HEK293T (cell line): ENCODE measurements around the gene CELF6.
"Not testable (repeated sequence)": the region's sequence is repeated elsewhere in the genome, so short reads cannot be mapped to it uniquely, and the experiment has no call there.

Experiments used
- CTCF ChIA-PET: fragments of 350-600 bp; formaldehyde crosslinking; extraction: SDS; loops from one replicate; lab custom pipeline; 2021; ENCODE audit warnings: antibody characterized with exemption, inconsistent platforms; lab: Yijun Ruan, JAX
- POLR2A ChIA-PET: fragments of 350-600 bp; formaldehyde crosslinking; extraction: SDS; loops from one replicate; lab custom pipeline; 2020; ENCODE audit warnings: antibody characterized with exemption, inconsistent platforms; lab: Yijun Ruan, JAX
- DNase-seq: peaks from one replicate; pipeline ENCODE4 v3.0.0; 2012; ENCODE audit warnings: mixed read lengths; ENCODE audit errors: extremely low spot score
- ARNT ChIP-seq: fragments of 450-650 bp; IDR thresholded peaks from 2 replicates; pipeline ENCODE4 v1.6.1; 2017; ENCODE audit warnings: mild to moderate bottlenecking
- BHLHE40 ChIP-seq: fragments of 450-650 bp; IDR thresholded peaks from 2 replicates; pipeline ENCODE4 v1.6.1; 2016; ENCODE audit warnings: mild to moderate bottlenecking, moderate library complexity, borderline replicate concordance
- CTBP1 ChIP-seq: fragments of 450-650 bp; IDR thresholded peaks from 2 replicates; pipeline ENCODE4 v1.6.1; 2016; ENCODE audit warnings: borderline replicate concordance
- ELF4 ChIP-seq: fragments of 450-650 bp; IDR thresholded peaks from 2 replicates; pipeline ENCODE4 v1.6.1; 2017; ENCODE audit warnings: antibody characterized with exemption
- FOXA1 ChIP-seq: fragments of 450-650 bp; IDR thresholded peaks from 2 replicates; pipeline ENCODE4 v1.6.1; 2016; ENCODE audit warnings: mild to moderate bottlenecking
- FOXK2 ChIP-seq: fragments of 450-650 bp; IDR thresholded peaks from 2 replicates; pipeline ENCODE4 v1.6.1; 2016; ENCODE audit warnings: mild to moderate bottlenecking
- FOXM1 ChIP-seq: fragments of 450-650 bp; IDR thresholded peaks from 2 replicates; pipeline ENCODE4 v1.6.1; 2017; ENCODE audit warnings: mild to moderate bottlenecking, borderline replicate concordance
- HDGF ChIP-seq: fragments of 450-650 bp; IDR thresholded peaks from 2 replicates; pipeline ENCODE4 v1.6.1; 2017; ENCODE audit warnings: antibody characterized with exemption, borderline replicate concordance
- L3MBTL2 ChIP-seq: fragments of 450-650 bp; conservative IDR thresholded peaks from 2 replicates; pipeline ENCODE4 v1.6.1; 2016; ENCODE audit warnings: mild to moderate bottlenecking
- LEF1 ChIP-seq: fragments of 450-650 bp; IDR thresholded peaks from 2 replicates; pipeline ENCODE4 v1.6.1; 2017; ENCODE audit warnings: mild to moderate bottlenecking, borderline replicate concordance
- NFRKB ChIP-seq: fragments of 450-650 bp; IDR thresholded peaks from 2 replicates; pipeline ENCODE4 v1.6.1; 2016; ENCODE audit warnings: mild to moderate bottlenecking, moderate library complexity
- PKNOX1 ChIP-seq: fragments of 450-650 bp; IDR thresholded peaks from 2 replicates; pipeline ENCODE4 v1.6.1; 2016
- SP1 ChIP-seq: fragments of 450-650 bp; IDR thresholded peaks from 2 replicates; pipeline ENCODE4 v1.6.1; 2017
- SUZ12 ChIP-seq: fragments of 450-650 bp; IDR thresholded peaks from 2 replicates; pipeline ENCODE4 v1.6.1; 2016; ENCODE audit warnings: mild to moderate bottlenecking
- TARDBP ChIP-seq: fragments of 450-650 bp; IDR thresholded peaks from 2 replicates; pipeline ENCODE4 v1.6.1; 2016
- ZNF384 ChIP-seq: fragments of 450-650 bp; IDR thresholded peaks from 2 replicates; pipeline ENCODE4 v1.6.1; 2016

The CELF6 gene

DNA sequence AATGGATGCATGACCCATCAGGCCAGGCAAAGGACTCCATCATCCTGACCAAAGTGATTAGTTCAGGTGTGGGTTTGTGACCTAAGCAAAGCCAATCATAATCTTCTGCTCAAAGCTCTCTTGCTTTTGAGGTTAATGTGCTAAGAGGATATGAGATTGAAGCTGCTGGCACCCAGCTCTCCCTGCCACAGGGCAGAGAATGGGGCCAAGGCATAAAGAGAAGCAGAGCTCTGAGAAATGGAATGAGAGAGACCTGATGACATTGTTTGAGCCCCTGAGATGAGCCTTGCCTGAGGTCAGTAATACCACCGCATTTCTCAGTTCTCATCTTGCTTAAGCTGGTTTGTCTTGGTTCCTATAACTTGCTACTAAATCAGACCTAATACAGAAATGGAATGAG is 41.2 kb downstream of the CELF6 start:
- DNase-seq, result no peak
- POLR2A ChIA-PET, result no interaction called here
- CTCF ChIA-PET, result no interaction called here
- TF ChIP-seq SUZ12, result no peak
- TF ChIP-seq PKNOX1, result no peak
- TF ChIP-seq TARDBP, result no peak
- TF ChIP-seq NFRKB, result no peak
- TF ChIP-seq SP1, result no peak
- TF ChIP-seq LEF1, result no peak
- no peak for TF ChIP-seq CTBP1
- TF ChIP-seq FOXA1, result no peak
- TF ChIP-seq HDGF, result no peak
- TF ChIP-seq ZNF384, result no peak
- TF ChIP-seq BHLHE40, result no peak
- TF ChIP-seq L3MBTL2, result no peak
- no peak for TF ChIP-seq FOXM1

GRCh38 chr15:72276326-72276700 is 43.6 kb downstream of the CELF6 start:
- ChIA-PET POLR2A (no interaction called here), CTCF (no interaction called here)
- no peak for TF ChIP-seq L3MBTL2
- TF ChIP-seq SP1, result no peak
- TF ChIP-seq TARDBP, result no peak
- no peak for TF ChIP-seq HDGF
- no peak for TF ChIP-seq FOXK2
- TF ChIP-seq LEF1, result no peak
- no peak for TF ChIP-seq ZNF384
- no peak for TF ChIP-seq SUZ12
- TF ChIP-seq CTBP1, result no peak
- no peak for TF ChIP-seq ARNT
- TF ChIP-seq ELF4, result no peak
- no peak for TF ChIP-seq NFRKB
- no peak for TF ChIP-seq FOXM1
- no peak for TF ChIP-seq FOXA1
- TF ChIP-seq PKNOX1, result no peak
- TF ChIP-seq BHLHE40, result no peak
- no peak for DNase-seq

- CTCF ChIA-PET, DNase-seq, POLR2A ChIA-PET: not testable (repeated sequence)
Observed at GRCh38 chr15:72275635-72276325, 44.2 kb downstream of the CELF6 start.

- DNase-seq, result no peak
- ChIA-PET CTCF (interaction anchor here (0.5 to 1.8 kb wide), 6 partner anchors 9 to 585 kb away, joined by 3 to 7 read pairs (median 3); no protein-coding TSS in a partner anchor), POLR2A (interaction anchor here (0.8 to 2.6 kb wide), 5 partner anchors 10 to 46 kb away, joined by 3 to 22 read pairs (median 4); partner anchors contain the start of gene PKM)
- TF ChIP-seq SUZ12, result no peak
- TF ChIP-seq ELF4, result peak; percentile 24; the same call in 1 of the 2 replicates
Observed at GRCh38 chr15:72272997-72273352, 47.0 kb downstream of the CELF6 start.

GRCh38 chr15:72272213-72272996 is 47.6 kb downstream of the CELF6 start, which contains the start of gene PARP6:
TSS of gene PARP6 (minus strand) at chr15:72272554. CDS start at chr15:72267477, 5,077 bp downstream.
- POLR2A ChIA-PET, result interaction anchor here (0.8 to 2.8 kb wide), 7 partner anchors 10 to 46 kb away, joined by 3 to 22 read pairs (median 4); partner anchors contain the start of gene PKM
- TF ChIP-seq ARNT (peak; percentile 45; the same call in 1 of the 2 replicates), FOXM1 (0 out of 2 replicates have a peak, but pooled peaks have one; percentile 24), LEF1 (no peak), ELF4 (no peak), SUZ12 (no peak), ZNF384 (no peak), NFRKB (no peak), CTBP1 (no peak), FOXK2 (no peak), FOXA1 (no peak), BHLHE40 (no peak), SP1 (no peak), L3MBTL2 (peak; percentile 98), PKNOX1 (no peak), TARDBP (peak; percentile 76; the same call in 1 of the 2 replicates), HDGF (no peak)
- CTCF ChIA-PET, result interaction anchor here (0.5 to 1.8 kb wide), 4 partner anchors 9 to 584 kb away, joined by 3 to 7 read pairs (median 3); no protein-coding TSS in a partner anchor
- peak; percentile 98 for DNase-seq

GRCh38 chr15:72271895-72272212 is 48.1 kb downstream of the CELF6 start:
- ChIA-PET CTCF (no interaction called here), POLR2A (interaction anchor here (0.7 to 2.8 kb wide), 3 partner anchors 13 to 45 kb away, joined by 3 to 12 read pairs (median 3); partner anchors contain the start of gene PKM)
- DNase-seq, result peak; percentile 43
- TF ChIP-seq FOXA1 (no peak), ARNT (no peak), LEF1 (no peak), SUZ12 (no peak), L3MBTL2 (no peak), TARDBP (no peak), ELF4 (no peak), ZNF384 (no peak), FOXK2 (no peak)
